Fibroblast of lung (primary cell): ENCODE results near the gene IL17C. TPM values are rescaled to one million over a fixed set of nuclear protein-coding genes. Genes with fewer than 3 reads are reported as not detected.
"Not testable (repeated sequence)": the region's sequence is repeated elsewhere in the genome, so short reads cannot be mapped to it uniquely, and the experiment has no call there.

ENCODE experiments used
- DNase-seq, 2 donors: peaks; one replicate each; pipeline versions ENCODE4 v3.0.0 to v3.0.0-alpha.2; 2010; ENCODE audit warnings: low read depth in 2 of 2
- H2AFZ ChIP-seq: 2 replicates; pipeline ENCODE4 v1.5.1; 2012; ENCODE audit warnings: low read length, control low read depth, inconsistent platforms
- H3K27ac ChIP-seq: 2 replicates; pipeline ENCODE4 v1.5.1; 2011; ENCODE audit warnings: low read length, control low read depth; ENCODE audit not compliant: insufficient read depth
- H3K27me3 ChIP-seq: 2 replicates; pipeline ENCODE4 v1.5.1; 2011; ENCODE audit warnings: mild to moderate bottlenecking, low read length; ENCODE audit not compliant: control insufficient read depth, insufficient read depth
- H3K36me3 ChIP-seq: 2 replicates; pipeline ENCODE4 v1.5.1; 2011; ENCODE audit warnings: low read length; ENCODE audit not compliant: control insufficient read depth, insufficient read depth
- H3K4me1 ChIP-seq: 2 replicates; pipeline ENCODE4 v1.5.1; 2011; ENCODE audit warnings: low read length; ENCODE audit not compliant: control insufficient read depth, insufficient read depth; ENCODE audit errors: extremely low read depth
- H3K4me2 ChIP-seq: 2 replicates; pipeline ENCODE4 v1.5.1; 2011; ENCODE audit warnings: low read length, control low read depth; ENCODE audit not compliant: insufficient read depth; ENCODE audit errors: extremely low read depth
- H3K4me3 ChIP-seq, 4 experiments: fragments of 200-600 bp in 1 of 4; sonication (generic) in 1 of 4; replicated peaks in 1 of 4; 2 replicates each; pipeline ENCODE4 v1.5.1; 2011 to 2016; ENCODE audit warnings: low read length in 4 of 4, low read depth in 3 of 4, mild to moderate bottlenecking in 3 of 4, control low read depth in 2 of 4, inconsistent platforms in 1 of 4, mixed read lengths in 1 of 4; ENCODE audit not compliant: insufficient read depth in 1 of 4; ENCODE audit errors: control extremely low read depth in 1 of 4
- H3K79me2 ChIP-seq: 2 replicates; pipeline ENCODE4 v1.5.1; 2012; ENCODE audit warnings: mild to moderate bottlenecking, low read length, inconsistent platforms; ENCODE audit not compliant: control insufficient read depth, insufficient read depth
- H3K9ac ChIP-seq: 2 replicates; pipeline ENCODE4 v1.5.1; 2011; ENCODE audit warnings: mild to moderate bottlenecking, low read length, control low read depth; ENCODE audit not compliant: insufficient read depth
- H3K9me3 ChIP-seq: 2 replicates; pipeline ENCODE4 v1.5.1; 2012; ENCODE audit warnings: low read depth, low read length; ENCODE audit not compliant: control insufficient read depth, insufficient read depth
- H4K20me1 ChIP-seq: 2 replicates; pipeline ENCODE4 v1.5.1; 2011; ENCODE audit warnings: low read length; ENCODE audit not compliant: control insufficient read depth, insufficient read depth; ENCODE audit errors: extremely low read depth
- EZH2 ChIP-seq: IDR thresholded peaks from 2 replicates; pipeline ENCODE4 v1.5.1; 2012; ENCODE audit warnings: low read length, control low read depth, mild to moderate bottlenecking; ENCODE audit errors: missing control alignments
- polyA plus RNA-seq, 2 donors: library from polyadenylated mRNA; depleted of rRNA in 1 of 2; stranded (reverse) in 1 of 2; unstranded in 1 of 2; fragments of >200 nt; gene quantifications; 2 replicates each; pipeline ENCODE4 v1.2.1, GENCODE V29; 2011 to 2012; ENCODE audit warnings: missing spikeins in 1 of 2
- total RNA-seq: library from RNA; depleted of rRNA; stranded (reverse); fragments of >200 nt; gene quantifications from 2 replicates; pipeline ENCODE4 v1.2.1, GENCODE V29; 2014
- TF ChIP-seq, protein P1 (sequence below), 2 donors: IDR thresholded peaks in 1 of 2; conservative IDR thresholded peaks in 1 of 2; 1 replicate in 1 of 2; 2 replicates in 1 of 2; pipeline ENCODE4 v1.5.1; 2011 to 2012; ENCODE audit warnings: low read length in 2 of 2, control low read depth in 1 of 2, inconsistent platforms in 1 of 2, low read depth in 1 of 2, mild to moderate bottlenecking in 1 of 2

The IL17C gene
- total and polyA plus RNA-seq, 2 donors (not counting 1 experiment from before 2014, with no cell fraction given) = not detected

DNA sequence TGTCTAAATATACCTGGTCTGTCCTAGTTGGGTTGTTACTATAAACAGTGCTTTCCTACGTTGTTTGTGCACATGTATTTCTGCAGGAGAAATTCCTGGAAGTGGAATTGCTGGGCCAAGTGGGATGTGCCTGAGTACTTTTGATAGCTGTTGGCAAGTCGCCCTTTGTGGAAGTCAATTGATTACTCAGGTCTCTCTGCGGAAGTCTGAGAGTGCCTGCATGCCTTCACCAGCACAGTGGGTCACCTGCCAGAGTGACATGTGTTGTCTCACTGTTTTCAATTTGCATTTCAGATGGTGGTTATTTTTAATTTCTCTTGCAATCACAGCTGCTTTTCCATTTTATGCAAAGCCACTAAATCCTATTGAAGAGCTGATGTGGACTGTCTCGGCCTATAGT, 26.8 kb downstream of the IL17C start:
- H3K9me3 ChIP-seq = no peaks in the 10 kb centered on the region
- H3K4me1 ChIP-seq = no peaks in the 10 kb centered on the region
- no peak overlapping the region for H3K4me3 ChIP-seq
- no peak overlapping the region for H3K4me2 ChIP-seq
- no peak overlapping the region for H2AFZ ChIP-seq
- peaks cover 19% of the 10 kb centered on the region for H3K79me2 ChIP-seq
- H4K20me1 ChIP-seq = no peaks in the 10 kb centered on the region
- no peak overlapping the region for H3K27ac ChIP-seq
- no peak for TF ChIP-seq EZH2
- no peaks in the 10 kb centered on the region for H3K27me3 ChIP-seq
- DNase-seq = no peak
- H3K36me3 ChIP-seq = no peaks in the 10 kb centered on the region
- H3K9ac ChIP-seq = no peak overlapping the region

- H3K36me3 ChIP-seq = no peaks in the 10 kb centered on the region
- H4K20me1 ChIP-seq = no peaks in the 10 kb centered on the region
- no peak overlapping the region for H2AFZ ChIP-seq
- H3K4me1 ChIP-seq = no peaks in the 10 kb centered on the region
- H3K4me2 ChIP-seq = no peak overlapping the region
- DNase-seq = no peak
- H3K79me2 ChIP-seq = peaks cover 18% of the 10 kb centered on the region
- no peak overlapping the region for H3K27ac ChIP-seq
- H3K27me3 ChIP-seq = no peaks in the 10 kb centered on the region
- TF ChIP-seq EZH2 = no peak
- TF ChIP-seq, protein P1, sequence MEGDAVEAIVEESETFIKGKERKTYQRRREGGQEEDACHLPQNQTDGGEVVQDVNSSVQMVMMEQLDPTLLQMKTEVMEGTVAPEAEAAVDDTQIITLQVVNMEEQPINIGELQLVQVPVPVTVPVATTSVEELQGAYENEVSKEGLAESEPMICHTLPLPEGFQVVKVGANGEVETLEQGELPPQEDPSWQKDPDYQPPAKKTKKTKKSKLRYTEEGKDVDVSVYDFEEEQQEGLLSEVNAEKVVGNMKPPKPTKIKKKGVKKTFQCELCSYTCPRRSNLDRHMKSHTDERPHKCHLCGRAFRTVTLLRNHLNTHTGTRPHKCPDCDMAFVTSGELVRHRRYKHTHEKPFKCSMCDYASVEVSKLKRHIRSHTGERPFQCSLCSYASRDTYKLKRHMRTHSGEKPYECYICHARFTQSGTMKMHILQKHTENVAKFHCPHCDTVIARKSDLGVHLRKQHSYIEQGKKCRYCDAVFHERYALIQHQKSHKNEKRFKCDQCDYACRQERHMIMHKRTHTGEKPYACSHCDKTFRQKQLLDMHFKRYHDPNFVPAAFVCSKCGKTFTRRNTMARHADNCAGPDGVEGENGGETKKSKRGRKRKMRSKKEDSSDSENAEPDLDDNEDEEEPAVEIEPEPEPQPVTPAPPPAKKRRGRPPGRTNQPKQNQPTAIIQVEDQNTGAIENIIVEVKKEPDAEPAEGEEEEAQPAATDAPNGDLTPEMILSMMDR (conservative IDR thresholded peaks at IDR 0.05 in 1 of 2, IDR thresholded peaks at IDR 0.05 in 1 of 2; ENCODE audit: low read depth in 1 of 2, low read length in 2 of 2) = no peak
- no peak overlapping the region for H3K4me3 ChIP-seq
- H3K9ac ChIP-seq = no peak overlapping the region
- no peaks in the 10 kb centered on the region for H3K9me3 ChIP-seq
These were observed 27.2 kb downstream of the IL17C start for GRCh38 chr16:88665570-88665969.

GRCh38 chr16:88667461-88667860, 29.1 kb downstream of the IL17C start:
- no peak for DNase-seq
- H3K79me2 ChIP-seq = peaks cover 3% of the 10 kb centered on the region
- H3K36me3 ChIP-seq = peaks cover 2% of the 10 kb centered on the region
- H4K20me1 ChIP-seq = no peaks in the 10 kb centered on the region
- TF ChIP-seq EZH2 = no peak
- TF ChIP-seq, protein P1 (conservative IDR thresholded peaks at IDR 0.05 in 1 of 2, IDR thresholded peaks at IDR 0.05 in 1 of 2; ENCODE audit: low read depth in 1 of 2, low read length in 2 of 2) = no peak
- no peaks in the 10 kb centered on the region for H3K27me3 ChIP-seq
- no peak overlapping the region for H3K27ac ChIP-seq
- no peak overlapping the region for H3K4me2 ChIP-seq
- H3K9ac ChIP-seq = no peak overlapping the region
- no peaks in the 10 kb centered on the region for H3K9me3 ChIP-seq
- no peak overlapping the region for H2AFZ ChIP-seq
- H3K4me3 ChIP-seq = no peak overlapping the region
- no peaks in the 10 kb centered on the region for H3K4me1 ChIP-seq

- not testable (repeated sequence) for H3K4me1 ChIP-seq, DNase-seq, H3K9me3 ChIP-seq, H2AFZ ChIP-seq, H3K27ac ChIP-seq, H3K36me3 ChIP-seq, H3K4me2 ChIP-seq, H3K79me2 ChIP-seq, H3K27me3 ChIP-seq, H3K9ac ChIP-seq, H4K20me1 ChIP-seq, H3K4me3 ChIP-seq
These were observed 31.1 kb downstream of the IL17C start for GRCh38 chr16:88669493-88669892.
